Erythroblast (primary cell): ENCODE data around the gene SRPX2.

Experiments
- DNase-seq, 2 experiments: peaks; one replicate each; lab custom pipeline; 2025; lab: John Stamatoyannopoulos, UW
- GATA1 ChIP-seq: IDR thresholded peaks from 2 replicates; pipeline ENCODE4 v1.6.1; 2011; ENCODE audit warnings: low read depth, mild to moderate bottlenecking, control low read depth, low read length, moderate library complexity
- POLR2A ChIP-seq: IDR thresholded peaks from 2 replicates; pipeline ENCODE4 v1.6.1; 2011; ENCODE audit warnings: mild to moderate bottlenecking, low read length

SRPX2 gene

GRCh38 chrX:100672966-100673365 is 29.0 kb downstream of the SRPX2 start:
- DNase-seq = no peak
- TF ChIP-seq GATA1 (no peak), POLR2A (no peak)

- DNase-seq = no peak
Measured at GRCh38 chrX:100673397-100673953, 29.5 kb downstream of the SRPX2 start.

GRCh38 chrX:100674705-100675104 is 30.7 kb downstream of the SRPX2 start:
- TF ChIP-seq GATA1 = no peak
- TF ChIP-seq POLR2A = no peak
- DNase-seq = peak in 1 of 2 experiments; percentile 10

More at GRCh38 chrX:100673397-100673953, 29.5 kb downstream of the SRPX2 start:
- TF ChIP-seq POLR2A (no peak), GATA1 (no peak)

- DNase-seq = no peak
- TF ChIP-seq POLR2A (no peak), GATA1 (no peak)
Measured at GRCh38 chrX:100677611-100678181, 33.7 kb downstream of the SRPX2 start.

- no peak for DNase-seq
- no peak for TF ChIP-seq GATA1
- TF ChIP-seq POLR2A = no peak
Measured at GRCh38 chrX:100680756-100681155, 36.8 kb downstream of the SRPX2 start.

GRCh38 chrX:100681599-100681998 is 37.6 kb downstream of the SRPX2 start:
- DNase-seq = no peak
- TF ChIP-seq GATA1 = no peak
- TF ChIP-seq POLR2A = no peak

- TF ChIP-seq POLR2A = no peak
- no peak for TF ChIP-seq GATA1
- DNase-seq = no peak
Measured at GRCh38 chrX:100682939-100683338, 38.9 kb downstream of the SRPX2 start.

GRCh38 chrX:100685284-100685996 is 41.4 kb downstream of the SRPX2 start:
- peak; percentile 80 to 88 for DNase-seq
- TF ChIP-seq GATA1 = no peak
- no peak for TF ChIP-seq POLR2A

GRCh38 chrX:100685997-100686305 is 42.0 kb downstream of the SRPX2 start:
- TF ChIP-seq GATA1 = no peak
- no peak for TF ChIP-seq POLR2A
- DNase-seq = no peak

GRCh38 chrX:100687128-100687527 is 43.1 kb downstream of the SRPX2 start:
- no peak for TF ChIP-seq POLR2A
- TF ChIP-seq GATA1 = no peak
- peak; percentile 1 to 14 for DNase-seq

GRCh38 chrX:100687546-100687945 is 43.5 kb downstream of the SRPX2 start:
- TF ChIP-seq GATA1 (no peak), POLR2A (no peak)
- no peak for DNase-seq

- TF ChIP-seq GATA1 = no peak
- no peak for TF ChIP-seq POLR2A
- no peak for DNase-seq
Measured at GRCh38 chrX:100695302-100695701, 51.3 kb downstream of the SRPX2 start.

GRCh38 chrX:100695991-100696390 is 52.0 kb downstream of the SRPX2 start:
- no peak for DNase-seq

GRCh38 chrX:100696699-100697351 is 52.8 kb downstream of the SRPX2 start:
- TF ChIP-seq POLR2A (no peak), GATA1 (no peak)
- no peak for DNase-seq

More at GRCh38 chrX:100695991-100696390, 52.0 kb downstream of the SRPX2 start:
- TF ChIP-seq GATA1 = no peak
- no peak for TF ChIP-seq POLR2A
